NB4 (cell line): ENCODE measurements around the gene BRD7.

ENCODE experiments used
- POLR2A ChIP-seq: IDR thresholded peaks from 2 replicates; pipeline ENCODE4 v1.6.1; 2011; ENCODE audit warnings: mild to moderate bottlenecking; ENCODE audit not compliant: insufficient read length; ENCODE audit errors: extremely low read depth
- TF ChIP-seq, protein P1 (sequence below): IDR thresholded peaks from one replicate; pipeline ENCODE4 v1.5.1; 2012; ENCODE audit warnings: low read depth, low read length

DNA sequence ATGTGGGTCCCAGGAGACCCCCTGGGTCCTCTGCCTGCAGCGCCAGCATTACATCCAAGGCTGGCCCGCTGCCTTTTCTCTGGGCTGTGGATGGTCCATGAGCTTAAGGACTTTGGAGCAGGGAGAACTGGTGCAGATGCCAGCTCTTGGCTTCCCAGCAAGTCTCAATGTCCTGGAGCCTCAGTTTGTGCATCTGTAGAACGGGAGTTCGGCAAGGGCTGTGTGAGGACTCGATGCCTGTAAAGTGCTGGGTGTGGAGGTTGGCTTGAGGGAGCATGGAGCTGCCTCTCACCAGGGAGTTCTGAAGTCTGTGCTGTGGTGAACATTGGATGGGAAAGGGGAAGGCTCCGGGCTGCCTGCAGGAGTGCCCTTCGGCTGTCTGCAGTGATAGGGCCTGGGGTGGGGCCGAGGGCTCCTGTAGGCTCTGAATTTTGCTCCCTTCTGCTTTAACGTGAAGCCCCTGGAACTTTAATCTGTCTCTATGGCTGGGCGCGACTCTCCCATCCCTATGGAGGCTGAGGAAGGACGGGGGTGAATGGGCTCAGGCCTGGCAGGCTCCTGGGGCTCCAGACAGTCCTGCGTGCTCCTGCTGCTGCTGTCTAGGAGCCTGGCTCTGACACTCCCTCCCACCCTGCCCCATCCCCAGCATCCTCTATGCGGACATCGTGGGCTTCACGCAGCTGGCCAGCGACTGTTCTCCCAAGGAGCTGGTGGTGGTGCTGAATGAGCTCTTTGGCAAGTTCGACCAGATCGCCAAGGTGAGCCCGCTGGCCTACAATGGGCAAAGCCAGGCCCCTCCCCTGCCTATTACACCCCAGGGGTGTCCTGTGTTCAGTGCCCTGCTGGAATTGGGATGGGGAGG lies 74.6 kb downstream of the BRD7 start:
- TF ChIP-seq, protein P1, sequence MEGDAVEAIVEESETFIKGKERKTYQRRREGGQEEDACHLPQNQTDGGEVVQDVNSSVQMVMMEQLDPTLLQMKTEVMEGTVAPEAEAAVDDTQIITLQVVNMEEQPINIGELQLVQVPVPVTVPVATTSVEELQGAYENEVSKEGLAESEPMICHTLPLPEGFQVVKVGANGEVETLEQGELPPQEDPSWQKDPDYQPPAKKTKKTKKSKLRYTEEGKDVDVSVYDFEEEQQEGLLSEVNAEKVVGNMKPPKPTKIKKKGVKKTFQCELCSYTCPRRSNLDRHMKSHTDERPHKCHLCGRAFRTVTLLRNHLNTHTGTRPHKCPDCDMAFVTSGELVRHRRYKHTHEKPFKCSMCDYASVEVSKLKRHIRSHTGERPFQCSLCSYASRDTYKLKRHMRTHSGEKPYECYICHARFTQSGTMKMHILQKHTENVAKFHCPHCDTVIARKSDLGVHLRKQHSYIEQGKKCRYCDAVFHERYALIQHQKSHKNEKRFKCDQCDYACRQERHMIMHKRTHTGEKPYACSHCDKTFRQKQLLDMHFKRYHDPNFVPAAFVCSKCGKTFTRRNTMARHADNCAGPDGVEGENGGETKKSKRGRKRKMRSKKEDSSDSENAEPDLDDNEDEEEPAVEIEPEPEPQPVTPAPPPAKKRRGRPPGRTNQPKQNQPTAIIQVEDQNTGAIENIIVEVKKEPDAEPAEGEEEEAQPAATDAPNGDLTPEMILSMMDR: no peak
- no peak for TF ChIP-seq POLR2A
